Transverse colon (tissue), 4 donors: ENCODE results near the gene ARID3C. TPM values are rescaled to one million over a fixed set of nuclear protein-coding genes. Genes with fewer than 3 reads are reported as not detected.

Experiments used
- DNase-seq: peaks from one replicate; pipeline ENCODE4 v3.0.0-alpha.2; 2019
- H3K27ac ChIP-seq, 4 donors: fragments of 200-600 bp; sonication (generic); 2 replicates each; pipeline ENCODE4 v1.5.1; 2016 to 2018; ENCODE audit warnings: inconsistent platforms in 4 of 4
- H3K27me3 ChIP-seq: fragments of 200-600 bp; sonication (generic); 2 replicates; pipeline ENCODE4 v1.5.1; 2017; ENCODE audit warnings: inconsistent platforms
- H3K36me3 ChIP-seq, 4 donors: fragments of 200-600 bp; sonication (generic); 2 replicates each; pipeline ENCODE4 v1.5.1; 2017 to 2019; ENCODE audit warnings: inconsistent platforms in 4 of 4
- H3K4me1 ChIP-seq, 4 donors: fragments of 200-600 bp; sonication (generic); 2 replicates each; pipeline ENCODE4 v1.5.1; 2017 to 2020; ENCODE audit warnings: inconsistent platforms in 4 of 4
- H3K4me3 ChIP-seq, 4 donors: fragments of 200-600 bp; sonication (generic); 1 replicate in 1 of 4; 2 replicates in 3 of 4; pipeline versions ENCODE4 v1.5.1 to v1.6.1; 2017 to 2019; ENCODE audit warnings: inconsistent platforms in 4 of 4
- H3K9me3 ChIP-seq, 2 donors: fragments of 200-600 bp; sonication (generic); 2 replicates each; pipeline ENCODE4 v1.5.1; 2017 to 2019; ENCODE audit warnings: inconsistent platforms in 2 of 2
- EP300 ChIP-seq: sonication (generic); formaldehyde crosslinking; IDR thresholded peaks from one replicate; pipeline ENCODE4 v1.6.1; 2017; ENCODE audit warnings: antibody characterized with exemption, low read depth
- POLR2A ChIP-seq: fragments of 450-650 bp; IDR thresholded peaks from one replicate; pipeline ENCODE4 v1.6.1; 2016; ENCODE audit warnings: antibody characterized with exemption, mild to moderate bottlenecking, moderate library complexity
- POLR2AphosphoS5 ChIP-seq, 3 donors: sonication (generic); formaldehyde crosslinking; IDR thresholded peaks; one replicate each; pipeline ENCODE4 v1.6.1; 2016; ENCODE audit warnings: antibody characterized with exemption in 3 of 3
- WGBS, 2 donors: methylation state at CpG; one replicate each; pipeline ENCODE4 v1.1.5; 2018; ENCODE audit warnings: low coverage in 1 of 2; 5-methylcytosine and 5-hydroxymethylcytosine counted together
- in situ Hi-C, 4 donors: fragments of 200-750 bp; cut with MboI; loops; one replicate each; pipeline versions ENCODE4 v1.15.0 to v1.15.1; 2017; ENCODE audit warnings: low sequenced_read_pairs in 3 of 4, low pct_ligation_motif_present in 1 of 4, low pct_unique_long_range_greater_than_20kb in 1 of 4
- intact Hi-C: fragments of 100-400 bp; cut with DNase I; formaldehyde crosslinking; loops from one replicate; pipeline ENCODE4 v1.15.1; 2023; ENCODE audit warnings: low total_unique reads
- total RNA-seq, 4 donors: library from RNA; depleted of rRNA; stranded (reverse); fragments of >200 nt; gene quantifications; one replicate each; pipeline ENCODE4 v1.1.0, GENCODE V29; 2016
- TF ChIP-seq, protein P1 (sequence below), 5 experiments: fragments of 200-600 bp in 3 of 5; fragments of 450-650 bp in 2 of 5; sonication (generic) in 3 of 5; IDR thresholded peaks; 1 replicate in 2 of 5; 2 replicates in 3 of 5; pipeline ENCODE4 v1.5.1; 2016 to 2017; ENCODE audit warnings: antibody characterized with exemption in 5 of 5, inconsistent platforms in 3 of 5, mild to moderate bottlenecking in 2 of 5, moderate library complexity in 1 of 5

Gene ARID3C
- total RNA-seq, 4 donors from 2014 or later = not detected

DNA sequence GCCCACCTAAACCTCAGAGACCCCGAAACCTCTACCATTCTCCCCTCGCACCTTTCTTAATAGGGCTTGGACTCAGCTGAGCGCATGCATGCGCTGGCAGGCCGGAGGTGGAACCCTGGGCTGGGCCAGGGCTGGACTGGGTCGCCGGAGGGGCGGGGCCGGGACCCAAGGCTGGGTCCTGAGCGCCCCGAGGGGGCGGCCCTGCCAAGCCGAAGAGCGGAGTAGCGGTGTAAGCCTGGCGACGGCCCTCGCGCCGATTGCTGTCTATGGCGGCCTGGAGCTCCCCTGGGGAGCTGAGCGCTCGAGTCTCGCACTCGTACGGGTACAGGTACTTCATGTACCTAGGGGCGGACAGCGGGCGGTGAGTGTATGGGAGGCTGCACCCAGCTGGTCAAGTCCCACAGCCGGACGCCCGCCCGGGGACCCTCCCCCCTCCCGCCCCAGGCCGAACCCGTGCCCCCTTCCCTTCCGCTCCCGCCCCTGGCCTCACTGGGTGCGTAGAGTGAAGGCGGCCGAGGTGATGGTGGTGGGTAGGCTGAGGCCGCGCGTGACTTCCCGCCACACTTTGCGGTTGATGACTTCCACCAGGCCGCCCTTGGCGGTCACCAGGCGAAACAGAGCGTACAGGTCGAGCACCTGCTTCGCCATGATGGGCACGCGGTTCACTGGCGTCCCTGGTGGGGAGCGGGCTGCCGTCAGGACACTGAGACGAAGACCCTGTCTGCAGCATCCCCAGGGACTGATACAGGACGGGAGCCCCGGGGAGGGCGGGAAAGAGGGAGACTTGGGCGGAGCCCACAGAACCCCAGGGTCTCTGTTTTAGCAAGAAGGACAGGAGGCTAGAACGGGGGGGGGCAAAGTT lies 5.3 kb downstream of the ARID3C start:
- no peak for DNase-seq
- intact Hi-C loops (no loop called here), in situ Hi-C loops (no loop called here)
- H3K9me3 ChIP-seq = no peaks in the 10 kb centered on the region
- H3K36me3 ChIP-seq = no peaks in the 10 kb centered on the region
- TF ChIP-seq EP300 (no peak), POLR2A (no peak), POLR2AphosphoS5 (IDR thresholded peaks at IDR 0.05) (no peak)
- TF ChIP-seq, protein P1, sequence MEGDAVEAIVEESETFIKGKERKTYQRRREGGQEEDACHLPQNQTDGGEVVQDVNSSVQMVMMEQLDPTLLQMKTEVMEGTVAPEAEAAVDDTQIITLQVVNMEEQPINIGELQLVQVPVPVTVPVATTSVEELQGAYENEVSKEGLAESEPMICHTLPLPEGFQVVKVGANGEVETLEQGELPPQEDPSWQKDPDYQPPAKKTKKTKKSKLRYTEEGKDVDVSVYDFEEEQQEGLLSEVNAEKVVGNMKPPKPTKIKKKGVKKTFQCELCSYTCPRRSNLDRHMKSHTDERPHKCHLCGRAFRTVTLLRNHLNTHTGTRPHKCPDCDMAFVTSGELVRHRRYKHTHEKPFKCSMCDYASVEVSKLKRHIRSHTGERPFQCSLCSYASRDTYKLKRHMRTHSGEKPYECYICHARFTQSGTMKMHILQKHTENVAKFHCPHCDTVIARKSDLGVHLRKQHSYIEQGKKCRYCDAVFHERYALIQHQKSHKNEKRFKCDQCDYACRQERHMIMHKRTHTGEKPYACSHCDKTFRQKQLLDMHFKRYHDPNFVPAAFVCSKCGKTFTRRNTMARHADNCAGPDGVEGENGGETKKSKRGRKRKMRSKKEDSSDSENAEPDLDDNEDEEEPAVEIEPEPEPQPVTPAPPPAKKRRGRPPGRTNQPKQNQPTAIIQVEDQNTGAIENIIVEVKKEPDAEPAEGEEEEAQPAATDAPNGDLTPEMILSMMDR (IDR thresholded peaks at IDR 0.05) = no peak
- WGBS, 2 donors = 27% methylated on average over 43 of the region's 63 CpGs; no CpG with 5 or more reads in 1 of the 2 donors
- no peak overlapping the region for H3K4me3 ChIP-seq
- peaks cover 70% of the 10 kb centered on the region for H3K27me3 ChIP-seq
- peaks cover 4 to 22% (median 17%) of the 10 kb centered on the region in 4 donors for H3K4me1 ChIP-seq
- no peak overlapping the region for H3K27ac ChIP-seq

DNA sequence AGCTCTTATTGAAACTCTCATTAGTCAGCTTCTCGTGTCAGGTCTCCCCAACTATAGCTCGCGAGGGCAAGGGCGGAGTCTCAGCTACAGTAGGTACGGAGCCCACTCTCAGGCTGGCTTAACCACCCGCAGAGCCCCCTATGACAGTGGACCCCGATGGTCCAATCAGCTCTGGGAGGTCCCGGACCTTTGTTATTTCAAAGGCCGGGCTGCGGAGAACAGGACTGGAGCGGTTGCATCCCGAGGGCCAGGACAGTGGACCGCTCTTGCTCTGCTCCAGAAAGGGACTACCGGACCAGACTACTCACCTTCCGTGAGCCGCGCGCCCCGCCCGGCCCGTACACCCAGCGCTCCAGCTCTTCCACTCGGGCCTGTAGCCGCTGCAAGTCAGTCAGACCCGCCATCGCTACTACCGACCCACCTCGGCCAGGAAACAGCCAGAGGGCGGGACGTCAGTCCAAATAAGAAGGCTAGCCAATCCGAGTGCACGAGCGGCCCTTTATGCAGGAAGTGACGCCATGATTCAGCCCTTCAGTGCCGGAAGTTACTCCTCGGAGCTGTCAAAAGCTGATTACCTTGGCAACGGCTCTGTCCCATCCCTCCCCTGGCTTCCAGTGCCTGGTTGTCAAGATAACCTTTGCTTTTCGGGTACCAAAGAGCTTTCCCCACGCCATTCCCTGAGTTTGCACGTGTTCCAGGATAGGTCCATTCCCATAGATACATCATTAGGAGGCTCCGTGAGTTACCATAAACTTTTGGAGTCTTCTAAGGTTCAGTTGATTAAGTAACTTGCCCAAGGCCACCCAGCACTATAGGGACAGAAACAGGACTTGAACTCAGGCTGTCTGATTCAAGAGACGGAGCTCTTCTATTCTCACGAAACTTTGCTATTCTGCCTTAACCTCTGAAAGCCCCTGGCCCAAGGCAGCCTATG lies 8.5 kb downstream of the ARID3C start, which contains the start of gene DCTN3:
Gene DCTN3, minus strand, starts transcription at position 435 of the 934 bp plus-strand sequence. Its CDS starts 31 bp downstream, at position 404.
- intact Hi-C loops = no loop called here
- H3K27me3 ChIP-seq = peaks cover 37% of the 10 kb centered on the region
- H3K4me1 ChIP-seq = peaks cover 0 to 16% (median 13%) of the 10 kb centered on the region in 4 donors
- H3K9me3 ChIP-seq = no peaks in the 10 kb centered on the region
- in situ Hi-C loops = no loop called here
- H3K4me3 ChIP-seq = peak within 1 kb of the TSS; percentile 61 to 83 (median 64)
- 1 to 5% methylated on average over 11 to 34 of the region's 43 CpGs for WGBS, 2 donors
- DNase-seq = peak; percentile 94
- peaks cover 0 to 19% (median 8%) of the 10 kb centered on the region in 4 donors for H3K36me3 ChIP-seq
- TF ChIP-seq EP300 = no peak
- TF ChIP-seq POLR2A = peak; percentile 65
- TF ChIP-seq, protein P1 (IDR thresholded peaks at IDR 0.05) = no peak
- TF ChIP-seq POLR2AphosphoS5 (IDR thresholded peaks at IDR 0.05) = peak; percentile 45 to 72 (median 57)
- H3K27ac ChIP-seq = peak within 1 kb of the TSS; percentile 34 to 68 (median 58)

DNA sequence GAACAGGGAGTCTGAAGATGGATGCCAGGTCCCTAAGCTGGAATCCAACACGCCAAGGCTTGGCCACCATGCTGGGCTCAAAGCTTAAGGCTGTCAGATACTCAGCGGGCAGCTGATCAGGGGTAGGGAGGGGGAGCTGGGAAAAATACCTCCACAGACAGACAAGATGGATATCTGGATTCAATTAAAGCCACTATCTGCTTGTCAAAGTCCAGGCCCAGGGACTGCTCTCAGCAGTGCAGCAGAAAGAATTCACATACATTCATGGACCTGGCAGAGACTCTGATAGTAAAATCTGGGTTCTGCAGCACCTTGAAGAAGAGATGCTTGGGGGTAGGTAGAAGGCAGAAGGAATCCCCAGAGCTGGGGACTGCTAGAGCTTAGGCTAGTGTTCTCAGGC lies 13.7 kb downstream of the ARID3C start:
- H3K27ac ChIP-seq = no peak overlapping the region
- no peaks in the 10 kb centered on the region for H3K9me3 ChIP-seq
- 84 to 90% methylated on average over 2 of the region's 2 CpGs for WGBS, 2 donors
- TF ChIP-seq EP300 (no peak), POLR2A (no peak), POLR2AphosphoS5 (IDR thresholded peaks at IDR 0.05) (no peak)
- TF ChIP-seq, protein P1 (IDR thresholded peaks at IDR 0.05) = no peak
- intact Hi-C loops (no loop called here), in situ Hi-C loops (no loop called here)
- no peak overlapping the region for H3K4me3 ChIP-seq
- DNase-seq = no peak
- no peaks in the 10 kb centered on the region for H3K27me3 ChIP-seq
- H3K36me3 ChIP-seq = peaks cover 0 to 19% (median 8%) of the 10 kb centered on the region in 4 donors
- H3K4me1 ChIP-seq = peaks cover 3 to 34% (median 27%) of the 10 kb centered on the region in 4 donors
